GM18499 (cell line): Measurements from ENCODE around the gene TARDBP.
"Not testable (repeated sequence)": the region's sequence is repeated elsewhere in the genome, so short reads cannot be mapped to it uniquely, and the experiment has no call there.

Source experiments
- ATAC-seq: cut with Tn5 transposase; IDR thresholded peaks from one replicate; pipeline ENCODE4 v1.9.1; 2021; ENCODE audit warnings: moderate number of reproducible peaks; ENCODE audit not compliant: insufficient read depth, unreplicated experiment

The TARDBP gene

DNA sequence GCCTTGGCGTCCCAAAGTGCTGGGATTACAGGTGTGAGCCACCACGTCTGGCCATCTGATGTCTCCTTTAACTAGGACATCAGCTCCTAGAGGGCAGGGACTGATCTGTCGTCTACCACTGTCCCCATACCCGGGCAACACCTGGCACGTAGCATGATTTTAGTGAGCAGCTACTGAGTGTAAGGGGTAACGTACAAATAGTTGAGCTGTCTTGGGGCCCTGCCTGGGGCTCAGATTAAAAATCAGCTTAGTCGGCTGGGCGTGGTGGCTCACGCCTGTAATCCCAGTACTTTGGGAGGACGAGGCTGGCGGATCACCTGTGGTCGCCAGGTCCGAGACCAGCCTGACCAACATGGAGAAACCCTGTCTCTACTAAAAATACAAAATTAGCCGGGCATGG lies 45.6 kb downstream of the TARDBP start:
- ATAC-seq, result no peak

DNA sequence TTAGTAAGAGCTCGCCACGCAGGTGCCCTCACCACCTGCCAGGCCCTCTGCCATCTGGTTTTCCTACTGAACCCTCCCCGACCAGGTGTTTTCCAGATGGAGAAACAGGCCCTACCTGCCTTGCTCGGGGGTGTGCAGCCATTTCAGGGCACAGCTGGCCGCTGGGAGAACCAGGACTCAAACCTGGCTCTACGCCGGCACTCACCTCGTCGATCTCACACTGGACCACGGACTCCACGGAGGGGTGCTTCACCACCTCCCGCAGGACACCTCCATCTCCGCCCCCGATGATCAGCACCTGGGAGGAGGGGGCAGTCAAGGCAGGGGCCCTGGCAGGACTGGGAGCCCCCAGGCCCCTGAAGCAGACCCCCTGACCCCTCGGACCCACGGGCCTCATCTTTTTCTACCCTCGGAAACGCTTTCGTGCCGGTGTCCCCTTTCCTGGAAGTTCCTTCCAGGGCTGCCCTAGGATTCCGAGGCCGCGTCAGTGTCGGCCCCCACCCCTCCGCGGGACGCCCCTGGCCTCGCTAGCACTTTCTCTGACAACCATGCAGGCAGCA lies 46.2 kb downstream of the TARDBP start:
- ATAC-seq, result no peak

DNA sequence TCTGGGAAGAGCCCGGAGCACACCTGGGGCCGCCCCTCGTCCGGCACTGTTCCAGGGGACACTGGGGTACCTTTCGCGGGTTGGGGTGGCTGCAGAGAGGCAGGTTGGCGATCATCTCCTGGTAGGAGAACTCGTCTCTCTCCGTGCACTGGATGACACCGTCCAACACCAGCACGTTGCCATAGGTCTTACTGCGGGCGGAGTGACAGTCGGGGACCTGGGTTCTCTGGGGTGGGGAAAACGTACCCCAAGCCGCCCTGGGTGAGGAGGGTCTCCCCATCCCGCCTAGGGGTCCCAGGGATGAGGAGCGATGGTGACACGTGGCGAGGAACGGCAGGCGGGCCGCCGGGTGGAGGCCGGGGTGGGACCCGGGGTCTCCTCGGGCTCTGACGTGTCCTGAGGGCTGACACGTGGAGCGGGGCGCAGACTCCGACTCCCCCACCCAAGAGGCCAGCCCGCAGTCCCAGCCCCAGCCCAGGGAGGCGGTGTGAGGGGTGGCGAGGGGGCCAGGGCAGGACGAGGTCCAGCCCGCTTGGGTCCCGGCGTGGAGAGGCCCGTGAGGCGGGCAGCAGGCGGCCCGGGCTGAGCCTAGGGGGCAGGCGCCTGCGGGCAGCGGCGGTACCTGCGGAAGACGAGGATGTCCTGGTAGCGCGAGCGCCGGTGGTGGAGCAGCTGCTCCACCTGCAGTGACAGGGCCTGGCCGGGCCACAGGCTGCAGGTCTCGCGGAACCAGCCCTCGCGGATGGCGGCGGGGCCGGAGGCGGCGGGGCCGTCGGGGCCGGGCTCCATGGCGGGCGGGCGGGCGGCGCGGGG lies 46.9 kb downstream of the TARDBP start:
- ATAC-seq, result no peak

DNA sequence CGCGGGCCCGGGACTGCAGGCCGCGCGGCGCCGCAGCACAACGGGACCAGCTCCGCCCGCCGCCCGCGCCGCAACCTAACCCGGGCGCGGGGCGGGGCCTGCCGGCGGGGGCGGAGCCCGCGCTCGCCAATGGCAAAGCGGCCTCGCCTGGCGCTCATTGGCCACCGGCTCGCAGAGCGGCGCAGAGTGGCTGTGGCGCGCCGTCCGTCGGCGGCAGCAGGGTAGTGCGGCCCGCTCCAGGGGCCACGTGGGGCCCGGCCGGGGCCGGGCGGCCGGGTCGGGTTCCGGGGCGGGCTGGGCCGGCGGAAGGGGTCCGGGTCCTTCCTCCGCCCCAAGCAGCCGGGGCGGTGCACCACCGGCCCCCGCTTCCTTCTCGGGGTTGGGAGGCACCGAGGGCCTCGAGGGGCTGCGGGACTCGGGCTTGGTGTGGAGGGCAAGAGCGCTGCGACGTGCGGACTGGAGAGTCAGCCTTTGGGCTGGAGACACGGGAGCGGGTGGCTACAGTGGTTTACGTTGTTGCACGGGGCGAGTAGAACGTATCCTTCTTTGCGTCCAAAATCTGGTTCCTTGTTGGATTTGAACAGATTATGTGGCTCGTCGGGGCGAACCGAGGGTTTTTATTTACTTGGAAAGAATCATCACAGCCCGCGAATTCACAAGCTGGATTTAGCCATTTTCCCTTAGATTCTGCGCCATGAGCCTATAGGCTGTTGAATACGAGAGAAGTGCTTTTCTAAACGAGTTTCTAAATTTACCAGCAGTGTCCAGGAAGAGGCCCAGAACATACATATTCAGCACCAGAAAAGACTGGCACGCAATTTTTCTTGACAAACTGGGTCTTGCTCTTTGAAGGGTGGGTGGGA lies 47.7 kb downstream of the TARDBP start, which contains the start of gene SRM:
SRM (minus strand) TSS at position 51 of the 863 bp plus-strand sequence. CDS start 75 bp downstream, outside the sequence.
- no peak for ATAC-seq

DNA sequence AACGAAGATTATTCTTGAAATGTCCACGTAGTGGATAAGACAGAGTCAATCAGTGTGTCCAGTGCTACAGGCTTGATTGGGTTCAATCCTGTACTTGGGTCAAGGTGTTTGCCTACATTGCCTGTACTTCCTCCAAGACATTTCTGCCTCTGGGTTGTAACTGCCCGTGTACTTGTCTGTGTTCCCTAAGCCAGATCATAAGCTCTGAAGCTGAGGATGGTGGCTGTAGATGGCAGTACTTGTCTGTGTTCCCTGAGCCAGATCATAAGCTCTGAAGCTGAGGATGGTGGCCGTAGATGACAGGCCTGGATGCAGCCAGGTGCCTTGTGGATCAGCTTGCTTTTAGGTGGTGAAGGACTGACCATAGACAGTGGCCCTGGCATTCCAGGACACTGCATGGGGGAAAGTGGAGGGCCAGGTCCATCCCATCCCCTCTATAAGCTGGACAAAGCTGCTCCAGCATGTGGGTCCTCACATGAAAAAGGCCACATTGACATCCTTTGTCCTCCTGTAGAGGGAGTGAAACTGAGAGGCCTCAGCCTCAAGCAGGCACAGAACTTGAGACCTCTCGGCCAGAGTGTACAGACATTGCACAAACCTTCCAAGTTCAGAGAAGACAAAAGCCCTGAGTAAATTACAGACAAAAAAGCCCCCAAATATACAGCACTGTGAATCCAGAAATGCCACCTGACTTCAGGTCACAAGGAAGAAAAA lies 49.4 kb downstream of the TARDBP start:
- no peak for ATAC-seq

DNA sequence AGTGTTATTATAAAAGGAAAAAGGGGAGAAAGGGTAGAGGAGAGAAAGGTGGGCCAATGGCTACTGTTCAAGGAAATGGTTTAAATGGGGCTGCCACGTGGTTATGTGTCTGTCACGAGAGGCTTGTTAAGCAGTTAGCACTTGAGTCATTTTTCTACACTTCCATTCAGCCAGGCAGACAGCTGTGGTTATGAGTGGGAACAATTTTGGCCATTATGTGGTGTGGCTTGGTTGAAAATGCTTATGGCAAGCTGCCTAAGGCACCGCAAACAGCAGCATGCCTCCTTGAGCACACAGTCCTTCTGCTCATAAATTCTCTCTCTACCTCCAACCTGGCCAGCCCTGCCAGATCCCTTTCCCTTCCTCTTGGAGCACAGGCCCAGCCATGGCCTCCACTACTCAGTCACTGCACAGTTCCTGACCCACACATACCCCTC lies 50.5 kb downstream of the TARDBP start:
- ATAC-seq, result no peak

DNA sequence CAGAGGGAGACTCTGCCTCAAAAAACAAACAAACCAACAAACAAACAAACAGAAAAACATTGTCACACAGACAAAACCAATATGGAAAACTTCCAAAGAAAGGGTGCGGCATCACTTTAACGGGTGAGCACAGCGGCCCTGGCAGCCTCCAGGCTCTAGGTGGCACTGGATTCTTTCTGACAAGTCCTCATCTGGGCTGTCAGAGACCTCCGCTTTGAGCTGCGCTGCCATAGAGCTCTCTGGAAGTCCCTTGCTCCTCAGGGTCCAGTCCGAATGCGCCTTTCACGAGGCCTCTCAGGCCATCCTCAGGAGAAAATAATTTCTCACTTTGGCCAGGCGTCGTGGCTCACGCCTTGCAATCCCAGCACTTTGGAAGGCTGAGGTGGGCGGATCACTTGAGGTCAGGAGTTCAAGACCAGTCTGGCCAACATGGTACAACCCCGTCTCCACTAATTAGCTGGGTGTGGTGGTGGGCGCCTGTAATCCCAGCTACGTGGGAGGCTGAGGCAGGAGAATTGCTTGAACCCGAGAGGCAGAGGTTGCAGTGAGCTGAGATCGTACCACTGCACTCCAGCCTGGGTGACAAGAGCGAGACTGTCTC lies 51.6 kb downstream of the TARDBP start:
- ATAC-seq, result not testable (repeated sequence)

DNA sequence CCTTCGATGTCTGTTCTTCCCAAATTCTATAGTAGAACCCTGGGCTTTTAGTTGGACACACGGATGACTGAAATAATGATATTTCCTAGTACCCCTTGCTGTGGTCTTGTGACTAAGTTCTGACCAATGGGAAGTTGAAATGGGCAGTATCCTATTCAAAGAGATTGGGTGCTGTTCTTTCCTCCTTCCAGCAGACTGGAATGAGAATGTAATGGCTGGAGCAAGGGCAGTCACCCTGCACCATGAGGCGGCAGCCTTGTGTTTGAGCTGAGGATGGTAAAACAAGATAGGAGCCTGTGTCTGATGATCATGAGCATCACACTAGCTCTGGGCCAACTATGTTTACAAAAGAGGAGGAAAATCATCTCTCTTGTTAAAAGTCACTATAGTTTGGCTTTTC lies 52.5 kb downstream of the TARDBP start:
- no peak for ATAC-seq

DNA sequence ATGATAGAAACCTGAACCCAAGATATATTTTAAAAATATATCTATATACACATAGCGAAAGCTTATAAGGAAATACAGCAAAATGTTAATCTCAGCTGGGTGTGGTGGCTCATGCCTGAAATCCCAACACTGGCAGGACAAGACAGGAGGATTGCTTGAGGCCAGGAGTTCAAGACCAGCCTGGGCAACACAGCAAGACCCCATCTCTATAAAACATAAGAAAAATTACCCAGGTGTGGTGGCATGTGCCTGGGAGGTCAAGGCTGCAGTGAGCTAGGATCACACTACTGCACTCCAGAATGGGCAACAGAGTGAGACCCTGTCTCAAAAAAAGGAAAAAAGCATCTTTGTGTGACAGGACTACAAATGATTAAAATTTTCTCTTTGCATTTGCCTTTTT lies 53.3 kb downstream of the TARDBP start:
- ATAC-seq, result no peak

DNA sequence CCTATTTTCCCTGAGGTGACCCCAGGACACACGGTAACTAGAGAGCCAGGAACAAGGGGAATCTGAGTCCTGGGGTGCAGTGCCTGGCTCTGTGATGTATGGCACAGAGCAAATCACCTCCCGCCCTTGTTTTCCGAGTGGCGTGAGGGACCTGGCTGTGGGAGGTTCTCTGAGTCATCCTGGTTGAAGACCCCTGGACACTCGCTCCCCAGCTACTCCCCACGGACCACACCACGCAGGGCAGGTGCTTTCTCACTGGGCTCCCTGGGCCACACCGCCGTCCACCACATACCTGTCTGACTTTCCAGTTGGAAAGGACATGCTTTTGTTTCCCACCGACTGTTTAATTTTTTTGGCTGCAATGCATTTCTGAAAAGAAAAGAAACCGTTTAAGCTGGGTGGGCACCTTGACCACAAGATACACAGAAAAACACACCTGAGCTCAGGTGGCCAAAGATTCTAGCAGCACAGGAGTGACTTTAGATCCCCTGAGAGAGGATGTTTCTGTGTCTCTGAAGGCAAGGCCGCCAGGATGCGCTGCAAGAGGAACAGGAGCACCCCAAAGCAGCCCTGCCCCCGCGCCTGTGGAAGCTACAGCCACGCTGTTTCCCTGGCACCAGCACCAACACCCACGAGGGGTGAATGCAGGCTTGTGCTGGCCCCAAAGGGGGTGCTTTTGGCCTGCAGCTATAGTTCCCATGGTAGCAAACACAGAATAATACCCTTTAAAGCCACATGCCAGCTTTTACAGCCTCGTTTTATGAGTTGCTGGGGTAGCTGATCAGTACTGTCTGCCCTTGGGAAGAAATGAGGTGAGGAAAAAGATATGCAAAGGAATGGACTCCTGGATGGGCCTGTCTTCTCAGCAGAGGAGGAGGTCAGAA lies 55.5 kb downstream of the TARDBP start:
- ATAC-seq, result no peak

DNA sequence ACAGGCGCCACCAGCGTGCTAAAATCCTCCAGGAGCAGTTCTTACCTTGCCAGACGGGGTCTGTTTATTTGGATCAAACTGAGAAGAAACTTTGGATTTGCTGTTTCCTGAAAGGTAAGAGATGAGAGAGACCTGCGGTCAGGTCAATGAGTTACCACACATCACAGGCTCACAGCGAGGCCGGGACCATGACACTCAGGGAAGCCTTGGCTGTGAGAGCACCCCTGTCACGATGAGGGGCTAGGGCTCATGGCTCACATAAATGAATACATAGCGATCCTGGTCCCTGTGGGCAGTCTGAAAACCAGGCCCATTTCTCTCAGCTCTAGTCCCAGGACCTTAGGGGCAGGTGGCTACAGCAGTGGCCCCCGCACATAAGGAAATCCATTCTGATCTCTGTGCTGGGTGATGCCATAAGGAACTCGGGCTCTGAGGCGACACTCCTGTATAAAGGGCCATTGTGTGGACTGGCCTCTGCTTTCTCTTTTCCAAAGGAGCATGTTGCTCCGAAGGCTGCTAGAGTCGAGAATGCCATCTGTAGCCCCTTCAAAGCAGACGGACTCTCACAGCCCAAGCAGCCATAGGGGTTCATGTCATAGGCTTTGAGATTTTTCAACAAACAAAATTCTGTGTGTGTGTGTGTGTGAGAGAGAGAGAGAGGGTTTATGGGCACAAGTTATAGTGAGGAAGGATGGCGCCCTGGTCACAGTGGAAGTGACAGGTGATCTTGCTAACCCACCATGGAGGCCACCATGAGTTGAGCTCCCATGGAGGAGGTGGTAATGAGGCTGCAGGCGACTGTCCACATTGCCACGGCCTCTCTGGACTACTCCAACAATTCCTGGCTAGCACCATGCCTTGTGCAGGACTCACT lies 56.4 kb downstream of the TARDBP start:
- ATAC-seq, result no peak

DNA sequence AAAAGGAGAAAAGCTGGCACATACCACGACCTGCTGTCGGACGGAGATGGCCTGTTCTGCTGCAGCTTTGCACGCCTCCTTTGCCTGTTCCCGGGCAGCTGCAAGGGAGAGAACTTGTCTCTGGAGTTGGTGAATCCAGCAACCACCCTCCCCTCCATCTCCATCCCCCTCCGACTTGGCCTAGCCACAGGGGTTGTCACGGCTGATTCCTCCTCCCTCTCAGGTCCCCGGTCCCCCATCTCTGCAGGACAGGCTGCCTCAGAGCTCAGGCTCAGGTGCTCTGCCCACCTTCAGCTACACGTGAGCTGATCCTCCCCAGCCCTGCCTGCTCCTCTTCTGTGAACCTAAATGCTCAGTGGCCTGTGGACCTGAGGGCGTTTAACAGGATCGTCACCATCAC lies 58.4 kb downstream of the TARDBP start:
- ATAC-seq, result no peak

DNA sequence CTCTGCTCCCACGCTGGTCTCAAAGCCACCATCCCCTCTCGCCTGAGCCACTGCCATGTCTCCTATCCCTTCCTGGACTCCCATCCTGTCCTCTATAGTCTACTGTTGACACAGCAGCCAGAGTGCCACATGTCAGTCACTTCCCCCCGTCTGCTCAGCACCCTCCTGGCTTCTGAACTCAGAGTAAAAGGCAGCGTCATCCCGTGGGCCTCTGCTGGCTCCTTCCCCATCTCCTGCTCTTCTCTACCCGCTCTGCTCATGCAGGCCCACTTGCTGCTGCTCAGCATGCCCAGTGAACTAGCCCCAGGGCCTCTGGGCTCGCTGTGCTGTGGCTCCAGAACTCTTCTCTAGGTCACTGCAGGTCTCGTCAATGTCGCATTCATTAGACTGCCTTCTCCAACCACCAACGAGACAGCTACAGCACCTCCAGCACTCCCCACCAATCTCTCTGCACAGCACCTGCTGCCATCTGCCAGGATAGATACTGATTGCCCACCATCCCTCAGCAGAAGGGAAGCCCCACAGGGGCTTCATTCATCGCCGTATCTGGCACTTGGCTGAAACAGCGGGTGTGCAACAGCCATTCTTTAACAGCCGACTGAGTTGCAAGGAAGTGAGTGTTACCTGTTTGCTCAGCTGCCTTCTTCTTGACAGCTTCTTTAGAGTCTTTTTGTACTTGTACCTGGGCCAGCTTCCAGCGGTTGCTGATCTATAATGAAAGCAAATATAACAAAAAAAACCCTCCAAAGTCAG lies 59.2 kb downstream of the TARDBP start:
- no peak for ATAC-seq

DNA sequence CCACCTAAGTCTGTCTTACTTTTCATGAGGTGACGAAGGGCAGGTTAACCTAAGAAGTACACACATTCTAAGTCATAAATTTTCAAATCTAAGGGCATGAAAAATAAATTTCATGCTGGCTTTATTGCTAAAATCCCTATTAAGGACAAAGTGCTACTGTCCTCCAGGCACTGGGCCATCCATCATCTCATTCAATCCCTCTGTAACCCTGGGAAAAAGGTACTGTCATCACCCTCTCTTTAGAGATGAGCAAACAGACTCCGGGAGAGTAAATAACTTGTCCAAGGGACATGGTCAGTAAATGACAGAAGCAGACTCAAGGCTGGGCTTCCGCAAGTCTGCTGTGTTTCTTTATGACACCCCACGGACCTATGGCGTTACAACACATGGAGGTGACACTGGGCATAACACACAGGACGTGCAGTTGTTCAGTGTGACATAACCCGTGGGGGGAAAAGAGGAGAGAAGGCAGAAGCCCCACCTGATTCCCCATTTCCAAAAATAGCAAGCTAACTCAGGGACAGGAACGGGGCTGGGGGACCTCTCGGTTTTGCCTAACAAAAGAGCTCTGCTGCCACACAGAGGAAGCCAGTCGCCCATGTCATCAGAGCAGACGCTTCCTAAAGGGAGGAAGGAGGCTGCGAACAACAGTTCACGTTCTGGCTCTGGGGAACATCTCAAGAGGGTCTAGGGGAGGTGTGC lies 59.9 kb downstream of the TARDBP start:
- no peak for ATAC-seq

DNA sequence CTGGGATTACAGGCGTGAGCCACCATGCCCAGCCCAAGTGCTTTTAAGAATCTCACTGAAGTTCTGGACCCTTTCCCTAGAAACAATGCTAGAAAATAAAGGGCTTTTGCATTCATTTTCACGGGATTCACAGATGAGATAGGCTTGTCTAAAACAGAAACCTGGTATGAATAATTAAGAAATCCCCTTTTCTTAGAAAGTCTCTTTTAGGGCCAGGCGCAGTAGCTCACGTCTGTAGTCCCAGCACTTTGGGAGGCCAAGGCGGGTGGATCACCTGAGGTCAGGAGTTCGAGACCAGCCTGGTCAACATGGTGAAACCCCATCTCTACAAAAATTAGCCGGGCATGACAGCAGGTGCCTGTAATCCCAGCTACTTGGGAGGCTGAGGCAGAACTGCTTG lies 60.9 kb downstream of the TARDBP start:
- ATAC-seq, result not testable (repeated sequence)
